Vein endothelial cell (primary cell): ENCODE data around the gene RAB33B. TPM values are rescaled to one million over a fixed set of nuclear protein-coding genes. Genes with fewer than 3 reads are reported as not detected.

ENCODE experiments used
- small RNA-seq: library from RNA; depleted of rRNA; stranded (forward); fragments of <200 nt; gene quantifications from one replicate; pipeline ENCODE3, GENCODE V24; 2012
- total RNA-seq: library from RNA; depleted of rRNA; stranded (reverse); fragments of >200 nt; gene quantifications from 2 replicates; pipeline ENCODE4 v1.2.3, GENCODE V29; 2012

RAB33B gene
- 24.6 and 35.3 TPM in 2 replicates for total RNA-seq

DNA sequence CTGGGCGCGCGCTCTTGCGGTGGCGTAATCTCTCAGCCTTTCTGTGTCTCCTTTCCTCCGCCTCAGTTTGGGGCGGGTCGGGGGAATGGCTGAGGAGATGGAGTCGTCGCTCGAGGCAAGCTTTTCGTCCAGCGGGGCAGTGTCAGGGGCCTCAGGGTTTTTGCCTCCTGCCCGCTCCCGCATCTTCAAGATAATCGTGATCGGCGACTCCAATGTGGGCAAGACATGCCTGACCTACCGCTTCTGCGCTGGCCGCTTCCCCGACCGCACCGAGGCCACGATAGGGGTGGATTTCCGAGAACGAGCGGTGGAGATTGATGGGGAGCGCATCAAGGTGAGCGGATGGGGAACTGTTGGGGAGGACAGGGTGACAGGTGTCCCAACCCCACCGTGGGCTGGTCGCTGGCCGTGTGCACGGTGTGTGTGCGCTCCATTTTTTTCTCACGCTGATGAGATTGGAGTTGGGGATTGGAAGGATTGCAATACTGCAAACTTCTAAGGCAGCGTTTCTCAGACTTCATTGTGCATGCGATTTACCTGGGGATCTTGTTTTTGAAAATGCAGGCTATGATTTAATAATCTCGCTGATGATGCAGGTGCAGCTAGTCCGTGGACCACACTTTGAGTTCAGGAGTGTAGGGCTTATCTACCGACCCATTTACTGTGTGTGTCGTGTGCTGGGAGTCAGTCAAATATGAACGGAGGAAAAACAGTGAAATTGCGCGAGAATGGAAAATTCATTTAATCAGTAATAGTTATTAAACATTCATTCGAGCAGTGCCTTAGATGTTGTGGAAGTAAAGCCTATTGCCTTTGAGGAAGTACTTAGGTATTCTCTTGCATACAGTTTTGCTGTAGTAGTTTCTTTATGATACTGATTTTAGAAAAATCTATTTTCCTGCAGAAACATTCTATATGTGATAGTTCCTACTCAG, at the start of gene RAB33B:
RAB33B (plus strand) TSS at position 11 of the 935 bp plus-strand sequence; CDS start at position 86, 75 bp downstream.

Small RNA genes within 50 kb of the gene (small RNA-seq; reads per million reads assigned to genes)
- gene RF01225, result not detected

Other genes with a start within 250 kb of the RAB33B start
- gene MGARP, start 173.9 kb upstream of the RAB33B start, total RNA-seq, result 2.8 and 18.0 TPM in 2 replicates
- 44.4 and 51.6 TPM in 2 replicates for gene NAA15, start 152.6 kb upstream of the RAB33B start, total RNA-seq
- 40.5 and 46.1 TPM in 2 replicates for gene NDUFC1, start 151.6 kb upstream of the RAB33B start, total RNA-seq
- 68.3 and 78.1 TPM in 2 replicates for gene SETD7, start 102.1 kb downstream of the RAB33B start, total RNA-seq
- 83.3 and 106 TPM in 2 replicates for gene MGST2, start 211.7 kb downstream of the RAB33B start, total RNA-seq